ENCODE data around the gene SLCO1A2.

GRCh38 chr12:21384261-21384660, 49.5 kb upstream of the SLCO1A2 start:
- TF ChIP-seq CTCF (optimal IDR thresholded peaks at IDR 0.05 in 1 of 3, IDR thresholded peaks at IDR 0.05 in 1 of 3, conservative IDR thresholded peaks at IDR 0.05 in 1 of 3; ENCODE audit: extremely low read depth in 1 of 3, insufficient read depth in 2 of 3, low read length in 3 of 3) (no peak), EZH2 (IDR thresholded peaks at IDR 0.05; ENCODE audit: low read length) (no peak)

Data from keratinocyte (primary cell).